Measurements from ENCODE around the gene CDKL4.
"Not testable (repeated sequence)": the region's sequence is repeated elsewhere in the genome, so short reads cannot be mapped to it uniquely, and the experiment has no call there.

The CDKL4 gene

DNA sequence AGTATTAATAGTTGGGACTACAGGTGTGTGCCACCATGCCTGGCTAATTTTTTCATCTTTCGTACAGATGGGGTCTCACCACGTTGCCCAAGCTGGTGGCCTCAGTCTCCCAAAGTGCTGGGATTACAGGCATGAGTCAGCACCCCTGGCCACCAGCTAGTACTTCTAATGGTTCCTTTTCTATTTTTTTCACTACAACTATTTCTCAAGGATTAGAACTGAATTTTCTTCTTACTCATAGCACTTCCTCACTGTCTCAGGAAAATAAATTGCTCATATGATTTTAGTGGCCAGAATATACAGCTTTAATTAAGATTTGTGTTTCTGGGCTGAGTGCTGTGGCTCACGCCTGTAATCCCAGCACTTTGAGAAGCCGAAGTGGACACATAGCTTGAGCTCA, 79.7 kb downstream of the CDKL4 start:
- no peak overlapping the region for H3K4me3 ChIP-seq (ENCODE audit: low read depth, low read length)
- TF ChIP-seq CTCF (IDR thresholded peaks at IDR 0.05; ENCODE audit: borderline replicate concordance, insufficient read depth, low read depth, low read length) = no peak

GRCh38 chr2:39160982-39161381, 82.8 kb downstream of the CDKL4 start:
- no peak overlapping the region for H3K4me3 ChIP-seq (ENCODE audit: low read depth, low read length)
- no peak for TF ChIP-seq CTCF (IDR thresholded peaks at IDR 0.05; ENCODE audit: borderline replicate concordance, insufficient read depth, low read depth, low read length)

DNA sequence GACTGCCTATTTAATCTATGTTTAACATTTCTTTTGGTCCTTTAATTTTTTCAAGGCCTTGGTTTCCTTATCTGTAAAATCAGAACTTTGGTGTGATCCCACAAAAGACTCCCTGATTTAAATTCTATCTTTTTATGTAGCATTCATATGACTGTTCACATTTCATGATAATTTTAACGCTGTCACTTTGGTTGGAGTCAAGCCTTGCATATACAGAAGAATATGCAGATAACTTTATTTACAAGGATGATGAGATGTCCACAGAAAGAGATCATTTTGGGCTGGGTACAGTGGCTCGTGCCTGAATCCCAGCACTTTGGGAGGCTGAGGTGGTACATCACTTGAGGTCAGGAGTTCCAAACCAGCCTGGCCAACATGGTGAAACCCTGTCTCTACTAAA, 84.5 kb downstream of the CDKL4 start:
- TF ChIP-seq CTCF (IDR thresholded peaks at IDR 0.05; ENCODE audit: borderline replicate concordance, insufficient read depth, low read depth, low read length) = no peak
- H3K4me3 ChIP-seq (ENCODE audit: low read depth, low read length) = no peak overlapping the region

- H3K4me3 ChIP-seq (ENCODE audit: low read depth, low read length) = no peak overlapping the region
- no peak for TF ChIP-seq CTCF (IDR thresholded peaks at IDR 0.05; ENCODE audit: borderline replicate concordance, insufficient read depth, low read depth, low read length)
Observed at GRCh38 chr2:39158351-39158750, 85.4 kb downstream of the CDKL4 start.

DNA sequence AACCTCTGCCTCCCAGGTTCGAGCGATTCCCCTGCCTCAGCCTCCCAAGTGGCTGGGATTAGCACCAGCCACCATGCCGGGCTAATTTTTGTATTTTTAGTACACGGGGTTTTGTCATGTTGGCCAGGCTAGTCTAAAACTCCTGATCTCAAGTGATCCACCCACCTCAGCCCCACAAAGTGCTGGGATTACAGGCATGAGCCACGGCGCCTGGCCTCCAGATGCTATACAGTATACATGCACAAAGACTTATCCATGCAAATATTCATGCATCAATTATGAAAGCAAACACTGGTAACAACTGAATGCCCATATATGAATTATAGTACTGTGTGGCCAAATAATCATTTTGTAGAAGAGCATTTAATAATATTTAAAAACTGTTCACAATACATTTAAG, 86.9 kb downstream of the CDKL4 start:
- TF ChIP-seq CTCF (IDR thresholded peaks at IDR 0.05; ENCODE audit: borderline replicate concordance, insufficient read depth, low read depth, low read length) = no peak
- H3K4me3 ChIP-seq (ENCODE audit: low read depth, low read length) = no peak overlapping the region

DNA sequence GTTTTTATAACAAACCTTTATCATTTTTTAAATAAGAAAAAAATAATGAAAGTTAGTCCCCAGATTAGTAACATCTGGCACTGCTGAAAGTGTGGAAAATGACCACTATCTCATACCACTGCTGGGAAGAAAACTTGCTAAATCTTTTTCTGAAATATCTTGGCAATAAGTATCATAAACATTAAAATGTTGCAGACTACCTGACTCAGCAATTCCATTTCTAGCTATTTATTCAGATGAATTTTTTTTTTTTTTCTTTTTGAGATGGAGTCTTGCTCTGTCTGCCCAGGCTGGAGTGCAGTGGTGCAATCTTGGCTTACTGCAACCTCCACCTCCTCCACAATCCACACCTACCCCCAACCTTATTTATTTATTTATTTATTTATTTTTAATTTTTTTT, 87.7 kb downstream of the CDKL4 start:
- no peak overlapping the region for H3K4me3 ChIP-seq (ENCODE audit: low read depth, low read length)
- TF ChIP-seq CTCF (IDR thresholded peaks at IDR 0.05; ENCODE audit: borderline replicate concordance, insufficient read depth, low read depth, low read length) = no peak

DNA sequence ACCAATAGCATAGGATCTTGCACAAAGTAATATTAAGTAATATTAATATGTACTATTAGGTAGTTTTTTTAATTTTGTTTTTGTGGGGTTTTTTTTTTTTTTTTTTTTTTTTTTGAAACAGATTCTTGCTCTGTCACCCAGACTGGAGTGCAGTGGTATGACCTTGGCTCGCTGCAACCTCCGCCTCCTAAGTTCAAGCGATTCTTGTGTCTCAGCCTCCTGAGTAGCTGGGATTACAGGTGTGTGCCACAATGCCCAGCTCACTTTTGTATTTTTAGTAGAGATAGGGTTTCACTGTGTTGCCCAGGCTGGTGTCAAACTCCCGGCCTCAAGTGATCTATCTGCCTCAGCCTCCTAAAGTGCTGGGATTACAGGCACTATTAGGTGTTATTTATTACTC, 88.2 kb downstream of the CDKL4 start:
- not testable (repeated sequence) for H3K4me3 ChIP-seq (ENCODE audit: low read depth, low read length)

DNA sequence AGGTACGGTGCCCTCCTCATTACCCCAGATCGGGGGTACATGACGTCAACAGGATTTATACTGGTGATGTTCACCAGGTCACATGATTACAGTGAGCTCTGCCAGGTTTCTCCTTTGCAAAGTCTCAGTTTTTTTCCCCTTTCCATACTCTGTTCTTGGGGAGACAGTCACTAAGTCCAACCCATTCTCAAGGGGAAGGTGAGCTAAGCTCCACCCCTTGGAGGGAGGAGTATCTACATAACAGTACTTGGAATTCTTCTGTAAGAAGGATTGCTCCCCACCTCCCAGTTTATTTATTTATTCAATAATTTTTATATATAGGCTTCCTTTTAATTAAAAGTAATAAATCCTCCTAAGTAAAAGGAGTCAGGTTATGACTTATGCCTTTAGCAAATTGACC, 88.8 kb downstream of the CDKL4 start:
- no peak for TF ChIP-seq CTCF (IDR thresholded peaks at IDR 0.05; ENCODE audit: borderline replicate concordance, insufficient read depth, low read depth, low read length)
- H3K4me3 ChIP-seq (ENCODE audit: low read depth, low read length) = no peak overlapping the region
